CD1c-positive myeloid dendritic cell (primary cell): ENCODE data around the gene ABHD16A.
"Not testable (repeated sequence)": the region's sequence is repeated elsewhere in the genome, so short reads cannot be mapped to it uniquely, and the experiment has no call there.

ENCODE experiments used
- DNase-seq: peaks from one replicate; pipeline ENCODE4 v3.0.0-alpha.2; 2016; ENCODE audit errors: extremely low spot score

The ABHD16A gene

GRCh38 chr6:31715022-31715958 lies 12.2 kb upstream of the ABHD16A start, which contains the start of gene LY6G6D:
LY6G6D (plus strand) TSS chr6:31715348; CDS start chr6:31715356, 8 bp downstream.
- no peak for DNase-seq

- no peak for DNase-seq
Measured at GRCh38 chr6:31713991-31714684, 11.0 kb upstream of the ABHD16A start.

DNA sequence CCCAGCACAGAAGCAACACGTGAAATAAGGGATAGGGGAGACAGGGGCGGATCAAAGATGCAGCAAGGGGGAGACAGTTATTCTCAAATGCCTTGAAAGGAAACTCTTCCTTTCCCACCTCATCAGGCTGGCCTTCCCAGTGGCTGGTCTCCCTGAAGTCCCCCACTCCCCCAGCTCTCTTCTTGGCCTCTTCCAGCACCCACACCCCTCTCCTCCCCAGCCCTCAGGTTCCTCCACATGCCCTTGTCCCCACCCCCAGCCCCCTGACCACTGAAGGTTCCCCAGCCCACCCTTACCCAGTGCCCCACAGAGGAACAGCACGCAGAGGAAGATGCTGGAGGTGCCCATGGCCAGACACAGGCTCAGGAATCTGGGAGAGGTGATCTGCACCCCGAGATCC lies 10.3 kb upstream of the ABHD16A start:
- DNase-seq, result no peak

DNA sequence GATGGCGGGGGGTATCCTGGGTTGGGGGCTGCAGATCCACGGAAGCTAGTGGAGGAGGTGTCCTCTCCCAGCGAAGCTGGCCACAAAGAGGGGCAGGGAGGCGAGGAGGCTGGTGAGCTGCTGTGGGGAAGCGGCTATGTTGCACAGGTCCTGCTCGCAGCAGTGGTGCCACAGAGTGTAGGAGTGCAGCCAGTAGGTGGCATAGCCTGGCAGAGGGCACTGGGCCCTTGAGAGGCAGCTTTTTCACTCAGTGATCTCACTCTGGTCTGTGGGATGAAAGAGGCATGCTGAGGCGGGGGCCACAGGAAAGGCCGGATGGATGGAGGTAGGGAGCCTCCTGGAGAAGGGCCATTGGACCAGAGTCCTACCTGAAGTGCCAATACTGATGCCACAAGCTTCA lies 9.2 kb upstream of the ABHD16A start:
- DNase-seq, result no peak

DNA sequence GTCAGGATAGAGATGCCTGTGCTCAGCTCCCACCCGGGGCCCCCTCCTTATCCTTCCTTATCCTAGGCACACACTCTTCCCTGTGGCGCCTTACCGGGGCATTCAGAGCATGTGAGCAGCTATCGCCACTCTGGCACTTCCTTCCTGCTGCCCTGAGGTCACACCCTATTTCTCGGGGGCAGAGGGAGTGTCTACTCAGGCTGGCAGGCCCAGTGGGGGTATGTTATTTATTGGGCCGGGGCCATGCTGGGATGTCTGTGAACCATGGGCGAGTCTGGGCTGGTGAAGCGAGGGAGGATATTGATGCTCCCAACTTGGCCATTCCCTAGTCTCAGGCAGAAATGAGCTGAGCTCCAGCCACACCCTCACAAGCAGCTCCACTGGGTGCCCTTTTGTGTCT lies 8.1 kb upstream of the ABHD16A start:
- peak; percentile 28 for DNase-seq

GRCh38 chr6:31710523-31711219 lies 7.5 kb upstream of the ABHD16A start:
- DNase-seq, result no peak

DNA sequence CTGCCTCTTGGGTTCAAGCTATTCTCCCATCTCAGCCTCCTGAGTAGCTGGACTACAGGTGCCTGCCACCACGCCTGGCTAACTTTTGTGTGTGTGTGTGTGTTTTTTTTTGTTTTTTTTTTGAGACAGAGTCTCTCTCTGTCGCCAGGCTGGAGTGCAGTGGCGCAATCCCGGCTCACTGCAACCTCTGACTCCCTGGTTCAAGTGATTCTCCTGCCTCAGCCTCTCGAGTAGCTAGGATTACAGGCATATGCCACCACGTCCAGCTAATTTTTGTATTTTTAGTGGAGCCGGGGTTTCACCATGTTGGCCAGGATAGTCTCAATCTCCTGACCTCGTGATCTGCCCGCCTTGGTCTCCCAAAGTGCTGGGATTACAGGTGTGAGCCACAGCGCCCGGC lies 6.0 kb upstream of the ABHD16A start:
- not testable (repeated sequence) for DNase-seq

GRCh38 chr6:31708224-31708623 lies 5.1 kb upstream of the ABHD16A start:
- no peak for DNase-seq

- DNase-seq, result no peak
Measured at GRCh38 chr6:31707701-31708100, 4.6 kb upstream of the ABHD16A start.

DNA sequence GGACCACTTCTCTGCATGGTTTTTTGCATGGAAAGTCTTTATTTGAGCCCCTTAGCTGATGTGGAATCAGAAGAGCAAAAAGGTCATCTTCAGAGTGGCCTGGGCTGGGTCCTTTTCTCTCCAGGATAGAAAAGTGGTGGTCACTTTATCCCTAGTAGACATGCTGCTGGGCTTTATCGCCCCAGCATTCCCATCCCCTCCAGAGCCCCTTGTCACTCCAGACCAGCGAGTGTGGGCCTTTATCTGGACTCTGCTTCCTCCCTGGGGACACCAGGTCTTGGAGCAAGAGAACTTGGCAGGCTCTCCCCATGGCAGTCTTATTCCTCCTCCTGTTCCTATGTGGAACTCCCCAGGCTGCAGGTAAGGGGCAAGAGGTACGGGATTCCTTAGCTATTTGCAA lies 3.5 kb upstream of the ABHD16A start, which contains the start of gene LY6G6F:
Gene LY6G6F (plus strand): TSS at position 268 of the 400 bp plus-strand sequence. CDS start 41 bp downstream, at position 309.
- DNase-seq, result no peak

DNA sequence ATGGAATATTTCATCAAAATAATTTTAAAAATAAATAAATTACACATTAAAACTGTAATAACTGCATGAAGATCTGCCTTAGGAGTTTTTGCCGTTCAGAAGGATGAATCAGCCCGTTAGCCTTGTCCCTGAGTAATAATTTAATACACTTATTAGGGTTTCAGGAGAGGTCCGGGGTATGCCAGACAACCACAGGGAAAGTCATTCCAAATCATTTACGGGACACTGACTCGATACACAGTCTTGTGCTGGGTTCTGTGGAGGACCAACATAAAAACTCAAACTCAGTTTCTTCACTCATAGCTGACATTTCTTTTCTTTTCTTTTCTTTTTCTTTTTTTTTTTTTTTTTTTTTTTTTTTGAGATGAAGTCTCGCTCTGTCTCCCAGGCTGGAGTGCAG lies 2.8 kb upstream of the ABHD16A start:
- DNase-seq, result no peak

GRCh38 chr6:31702405-31702818 lies 712 bp downstream of the ABHD16A start:
- DNase-seq, result peak; percentile 68

- no peak for DNase-seq
Measured at GRCh38 chr6:31701666-31702404, 1.3 kb downstream of the ABHD16A start.

DNA sequence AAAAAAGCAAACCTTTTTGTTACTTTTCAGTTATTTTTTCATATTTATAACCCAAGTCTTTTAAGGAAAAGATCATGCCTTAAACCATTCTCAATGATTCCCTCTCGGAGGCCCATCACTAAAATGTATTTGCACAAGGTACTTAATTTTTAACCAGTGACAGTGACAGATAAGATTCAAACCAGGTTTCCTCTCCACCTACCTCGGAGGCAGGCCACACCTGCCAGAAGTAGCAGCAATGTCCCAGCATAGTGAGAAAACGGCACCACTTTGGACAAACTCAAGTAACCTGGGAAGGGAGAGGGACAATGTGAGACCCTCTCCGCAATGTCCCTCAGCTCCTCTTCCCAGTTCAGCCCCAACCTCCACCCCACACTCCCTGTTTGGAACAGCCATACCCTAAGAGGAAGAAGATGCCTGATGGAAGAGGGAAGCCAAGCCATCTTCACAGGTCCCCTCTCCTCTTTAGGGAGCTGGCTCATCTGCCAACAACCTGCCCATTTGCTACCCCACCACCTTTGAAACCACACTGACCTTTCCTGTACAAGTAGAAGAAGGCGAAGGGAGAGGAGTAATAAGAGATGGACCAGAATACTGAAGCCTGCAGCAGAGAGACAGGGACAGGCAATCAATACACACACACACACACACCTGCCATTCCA lies 2.3 kb downstream of the ABHD16A start:
- no peak for DNase-seq

DNA sequence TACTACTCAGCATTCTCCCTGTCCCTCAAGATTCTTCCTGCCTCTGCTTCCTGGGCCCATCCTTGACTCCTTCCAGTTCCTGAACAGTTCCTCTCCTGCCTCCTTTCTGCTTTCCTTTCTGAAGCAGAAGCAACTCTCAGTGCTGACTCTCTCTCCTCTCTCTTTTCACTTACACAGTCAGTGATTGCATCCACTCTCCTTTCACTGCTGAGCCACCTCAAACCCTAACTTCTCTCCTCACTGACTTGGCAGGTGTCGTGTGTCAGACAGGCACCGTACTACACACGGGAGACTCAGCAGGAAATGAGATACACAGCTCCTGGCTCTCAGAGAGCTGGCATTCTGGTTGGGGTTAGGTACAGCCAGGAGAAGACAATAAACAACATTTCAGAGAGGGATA lies 5.6 kb downstream of the ABHD16A start:
- DNase-seq, result no peak

- DNase-seq, result no peak
Measured at GRCh38 chr6:31693535-31693934, 9.6 kb downstream of the ABHD16A start.

GRCh38 chr6:31692886-31693285 lies 10.2 kb downstream of the ABHD16A start:
- no peak for DNase-seq

- no peak for DNase-seq
Measured at GRCh38 chr6:31692353-31692752, 10.8 kb downstream of the ABHD16A start.

- DNase-seq, result no peak
Measured at GRCh38 chr6:31691564-31692108, 11.5 kb downstream of the ABHD16A start.

GRCh38 chr6:31691078-31691463 lies 12.1 kb downstream of the ABHD16A start:
- no peak for DNase-seq
